ENCODE results near the gene GALNTL6. TPM values are rescaled to one million over a fixed set of nuclear protein-coding genes. Genes with fewer than 3 reads are reported as not detected.

The GALNTL6 gene
- polyA plus RNA-seq, 1 donor from 2014 or later = 14.9 TPM

DNA sequence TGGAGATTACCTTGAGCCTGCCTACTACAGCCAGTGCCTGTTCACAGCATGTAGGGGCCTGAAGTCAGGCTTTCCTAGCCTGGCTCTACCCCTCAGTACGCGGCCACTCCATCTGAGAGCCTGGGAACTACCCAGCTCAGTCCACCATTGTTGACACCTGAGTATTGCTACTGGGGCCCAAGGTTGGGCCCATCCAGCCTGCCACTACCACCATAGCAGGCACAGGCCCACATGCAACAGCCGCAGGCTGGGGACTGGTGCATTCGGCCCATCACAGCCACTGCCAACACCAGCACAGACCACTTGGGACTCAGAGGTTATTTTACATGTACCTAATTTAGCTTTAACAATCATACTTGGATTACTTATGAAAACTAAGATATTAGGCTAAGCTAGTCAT, 314.0 kb downstream of the GALNTL6 start:
- no peak overlapping the region for H3K4me3 ChIP-seq (ENCODE audit: low read length)
- TF ChIP-seq, protein P1, sequence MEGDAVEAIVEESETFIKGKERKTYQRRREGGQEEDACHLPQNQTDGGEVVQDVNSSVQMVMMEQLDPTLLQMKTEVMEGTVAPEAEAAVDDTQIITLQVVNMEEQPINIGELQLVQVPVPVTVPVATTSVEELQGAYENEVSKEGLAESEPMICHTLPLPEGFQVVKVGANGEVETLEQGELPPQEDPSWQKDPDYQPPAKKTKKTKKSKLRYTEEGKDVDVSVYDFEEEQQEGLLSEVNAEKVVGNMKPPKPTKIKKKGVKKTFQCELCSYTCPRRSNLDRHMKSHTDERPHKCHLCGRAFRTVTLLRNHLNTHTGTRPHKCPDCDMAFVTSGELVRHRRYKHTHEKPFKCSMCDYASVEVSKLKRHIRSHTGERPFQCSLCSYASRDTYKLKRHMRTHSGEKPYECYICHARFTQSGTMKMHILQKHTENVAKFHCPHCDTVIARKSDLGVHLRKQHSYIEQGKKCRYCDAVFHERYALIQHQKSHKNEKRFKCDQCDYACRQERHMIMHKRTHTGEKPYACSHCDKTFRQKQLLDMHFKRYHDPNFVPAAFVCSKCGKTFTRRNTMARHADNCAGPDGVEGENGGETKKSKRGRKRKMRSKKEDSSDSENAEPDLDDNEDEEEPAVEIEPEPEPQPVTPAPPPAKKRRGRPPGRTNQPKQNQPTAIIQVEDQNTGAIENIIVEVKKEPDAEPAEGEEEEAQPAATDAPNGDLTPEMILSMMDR (IDR thresholded peaks at IDR 0.05; ENCODE audit: poor library complexity, severe bottlenecking) = no peak
- no peaks in the 10 kb centered on the region for H3K9me2 ChIP-seq (ENCODE audit: insufficient read depth, low read length)
- no peak overlapping the region for H3K27ac ChIP-seq (ENCODE audit: low read length)
- H2AFZ ChIP-seq (ENCODE audit: low read depth, low read length) = no peak overlapping the region
- H3K4me2 ChIP-seq (ENCODE audit: low read length) = no peak overlapping the region
- no peaks in the 10 kb centered on the region for H3F3A ChIP-seq (ENCODE audit: insufficient read depth, low read length, poor library complexity, severe bottlenecking)
- no peaks in the 10 kb centered on the region for H4K20me1 ChIP-seq (ENCODE audit: insufficient read depth)
- H3K36me3 ChIP-seq (ENCODE audit: insufficient read depth, low read length) = no peaks in the 10 kb centered on the region
- no peaks in the 10 kb centered on the region for H3K79me2 ChIP-seq (replicated peaks; ENCODE audit: insufficient read depth, low read length)
- H3K27me3 ChIP-seq (ENCODE audit: insufficient read depth, low read depth, low read length) = no peaks in the 10 kb centered on the region
- H3K9me3 ChIP-seq (ENCODE audit: low read length) = no peaks in the 10 kb centered on the region
- no peak overlapping the region for H3K9ac ChIP-seq (ENCODE audit: low read length)

DNA sequence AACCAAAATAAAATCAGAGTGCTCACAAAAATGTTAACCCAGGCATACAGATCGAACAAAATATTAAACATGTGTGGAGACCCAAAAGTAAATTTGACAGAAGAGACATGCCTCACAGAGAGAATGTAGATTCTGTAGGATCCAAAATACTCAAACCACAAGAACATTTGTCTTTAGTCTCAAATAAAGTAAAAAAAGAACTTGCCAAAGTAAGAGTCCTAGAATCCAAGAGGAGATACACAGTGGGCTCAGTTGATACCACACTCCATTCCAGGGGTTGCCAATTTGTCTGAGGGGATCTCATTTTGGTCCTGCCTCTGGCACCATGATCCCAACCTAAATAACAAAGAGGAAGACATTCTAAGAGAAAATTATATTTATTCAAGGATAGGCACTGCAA, 316.4 kb downstream of the GALNTL6 start:
- no peaks in the 10 kb centered on the region for H3K36me3 ChIP-seq (ENCODE audit: insufficient read depth, low read length)
- H3K27ac ChIP-seq (ENCODE audit: low read length) = no peak overlapping the region
- H3K9me3 ChIP-seq (ENCODE audit: low read length) = no peaks in the 10 kb centered on the region
- H4K20me1 ChIP-seq (ENCODE audit: insufficient read depth) = no peaks in the 10 kb centered on the region
- no peak overlapping the region for H3K9ac ChIP-seq (ENCODE audit: low read length)
- no peak overlapping the region for H3K4me2 ChIP-seq (ENCODE audit: low read length)
- TF ChIP-seq MXI1 (conservative IDR thresholded peaks at IDR 0.05; ENCODE audit: poor library complexity, severe bottlenecking) (no peak), POLR2AphosphoS5 (IDR thresholded peaks at IDR 0.05) (no peak)
- TF ChIP-seq, protein P2, sequence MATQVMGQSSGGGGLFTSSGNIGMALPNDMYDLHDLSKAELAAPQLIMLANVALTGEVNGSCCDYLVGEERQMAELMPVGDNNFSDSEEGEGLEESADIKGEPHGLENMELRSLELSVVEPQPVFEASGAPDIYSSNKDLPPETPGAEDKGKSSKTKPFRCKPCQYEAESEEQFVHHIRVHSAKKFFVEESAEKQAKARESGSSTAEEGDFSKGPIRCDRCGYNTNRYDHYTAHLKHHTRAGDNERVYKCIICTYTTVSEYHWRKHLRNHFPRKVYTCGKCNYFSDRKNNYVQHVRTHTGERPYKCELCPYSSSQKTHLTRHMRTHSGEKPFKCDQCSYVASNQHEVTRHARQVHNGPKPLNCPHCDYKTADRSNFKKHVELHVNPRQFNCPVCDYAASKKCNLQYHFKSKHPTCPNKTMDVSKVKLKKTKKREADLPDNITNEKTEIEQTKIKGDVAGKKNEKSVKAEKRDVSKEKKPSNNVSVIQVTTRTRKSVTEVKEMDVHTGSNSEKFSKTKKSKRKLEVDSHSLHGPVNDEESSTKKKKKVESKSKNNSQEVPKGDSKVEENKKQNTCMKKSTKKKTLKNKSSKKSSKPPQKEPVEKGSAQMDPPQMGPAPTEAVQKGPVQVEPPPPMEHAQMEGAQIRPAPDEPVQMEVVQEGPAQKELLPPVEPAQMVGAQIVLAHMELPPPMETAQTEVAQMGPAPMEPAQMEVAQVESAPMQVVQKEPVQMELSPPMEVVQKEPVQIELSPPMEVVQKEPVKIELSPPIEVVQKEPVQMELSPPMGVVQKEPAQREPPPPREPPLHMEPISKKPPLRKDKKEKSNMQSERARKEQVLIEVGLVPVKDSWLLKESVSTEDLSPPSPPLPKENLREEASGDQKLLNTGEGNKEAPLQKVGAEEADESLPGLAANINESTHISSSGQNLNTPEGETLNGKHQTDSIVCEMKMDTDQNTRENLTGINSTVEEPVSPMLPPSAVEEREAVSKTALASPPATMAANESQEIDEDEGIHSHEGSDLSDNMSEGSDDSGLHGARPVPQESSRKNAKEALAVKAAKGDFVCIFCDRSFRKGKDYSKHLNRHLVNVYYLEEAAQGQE (IDR thresholded peaks at IDR 0.05; ENCODE audit: borderline replicate concordance) = no peak
- TF ChIP-seq, protein P1 (IDR thresholded peaks at IDR 0.05; ENCODE audit: poor library complexity, severe bottlenecking) = no peak
- no peak overlapping the region for H3K4me3 ChIP-seq (ENCODE audit: low read length)
- H3K9me2 ChIP-seq (ENCODE audit: insufficient read depth, low read length) = no peaks in the 10 kb centered on the region
- H3F3A ChIP-seq (ENCODE audit: insufficient read depth, low read length, poor library complexity, severe bottlenecking) = no peaks in the 10 kb centered on the region
- H3K27me3 ChIP-seq (ENCODE audit: insufficient read depth, low read depth, low read length) = no peaks in the 10 kb centered on the region
- H2AFZ ChIP-seq (ENCODE audit: low read depth, low read length) = no peak overlapping the region
- H3K79me2 ChIP-seq (replicated peaks; ENCODE audit: insufficient read depth, low read length) = no peaks in the 10 kb centered on the region

DNA sequence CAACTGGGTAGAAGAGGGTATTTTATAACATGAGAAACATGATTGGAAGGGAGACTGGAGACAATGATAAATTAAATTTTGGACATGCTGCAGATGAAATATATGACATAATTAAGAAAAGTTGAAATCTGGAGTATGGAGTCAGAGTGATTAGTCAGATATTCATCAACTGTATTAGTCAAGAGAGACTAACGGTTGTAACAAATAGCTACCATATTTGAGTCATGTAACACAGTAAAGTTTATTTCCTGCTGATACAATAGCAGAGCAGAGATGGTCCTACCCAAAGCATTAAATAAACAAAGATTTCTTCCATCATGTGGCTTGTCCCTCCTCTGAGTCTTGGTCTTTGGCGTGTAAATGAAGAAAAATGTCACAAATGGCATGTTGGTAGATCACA, 321.3 kb downstream of the GALNTL6 start:
- H3K36me3 ChIP-seq (ENCODE audit: insufficient read depth, low read length) = no peaks in the 10 kb centered on the region
- H3K9me2 ChIP-seq (ENCODE audit: insufficient read depth, low read length) = no peaks in the 10 kb centered on the region
- H3K4me3 ChIP-seq (ENCODE audit: low read length) = no peak overlapping the region
- H3F3A ChIP-seq (ENCODE audit: insufficient read depth, low read length, poor library complexity, severe bottlenecking) = no peaks in the 10 kb centered on the region
- no peak overlapping the region for H3K4me2 ChIP-seq (ENCODE audit: low read length)
- H3K9me3 ChIP-seq (ENCODE audit: low read length) = no peaks in the 10 kb centered on the region
- no peak overlapping the region for H3K9ac ChIP-seq (ENCODE audit: low read length)
- no peaks in the 10 kb centered on the region for H3K79me2 ChIP-seq (replicated peaks; ENCODE audit: insufficient read depth, low read length)
- no peaks in the 10 kb centered on the region for H4K20me1 ChIP-seq (ENCODE audit: insufficient read depth)
- H3K27ac ChIP-seq (ENCODE audit: low read length) = no peak overlapping the region
- H3K27me3 ChIP-seq (ENCODE audit: insufficient read depth, low read depth, low read length) = no peaks in the 10 kb centered on the region
- H2AFZ ChIP-seq (ENCODE audit: low read depth, low read length) = no peak overlapping the region
- TF ChIP-seq SMC3 (conservative IDR thresholded peaks at IDR 0.05; ENCODE audit: poor library complexity) (no peak), RAD21 (conservative IDR thresholded peaks at IDR 0.05) (no peak), EP300 (conservative IDR thresholded peaks at IDR 0.05; ENCODE audit: poor library complexity, severe bottlenecking) (no peak), MXI1 (conservative IDR thresholded peaks at IDR 0.05; ENCODE audit: poor library complexity, severe bottlenecking) (no peak), TAF1 (IDR thresholded peaks at IDR 0.05; ENCODE audit: low read depth) (no peak)
- TF ChIP-seq, protein P1 (IDR thresholded peaks at IDR 0.05; ENCODE audit: poor library complexity, severe bottlenecking) = no peak
- TF ChIP-seq, protein P2 (IDR thresholded peaks at IDR 0.05; ENCODE audit: borderline replicate concordance) = no peak
